Measurements from ENCODE around the gene PCGF6.
A peak's percentile ranks its signal among the peaks of the same experiment; 100 is the strongest.

GRCh38 chr10:103396067-103396788, 45.3 kb upstream of the PCGF6 start, which contains the start of the genes ATP5MK and PDCD11:
- TF ChIP-seq CTCF (conservative IDR thresholded peaks at IDR 0.05 in 1 of 2, IDR thresholded peaks at IDR 0.05 in 1 of 2; ENCODE audit: extremely low read depth in 1 of 2, insufficient read depth in 1 of 2, low read depth in 1 of 2, low read length in 2 of 2) (peak in 1 of 2 donors; percentile 40), EZH2 (IDR thresholded peaks at IDR 0.05; ENCODE audit: borderline replicate concordance, low read length) (no peak)
